HEK293 (cell line): ENCODE results near the gene RAB39A.

Source experiments
- CTCF ChIP-seq: fragments of 450-650 bp; formaldehyde crosslinking; IDR thresholded peaks from 2 replicates; pipeline ENCODE4 v1.5.1; 2016; ENCODE audit warnings: missing biosample characterization, missing genetic modification characterization
- PATZ1 ChIP-seq: fragments of 450-650 bp; formaldehyde crosslinking; IDR thresholded peaks from 2 replicates; pipeline ENCODE4 v1.5.1; 2016; ENCODE audit warnings: missing biosample characterization, missing genetic modification characterization
- PRDM4 ChIP-seq: fragments of 450-650 bp; formaldehyde crosslinking; IDR thresholded peaks from 2 replicates; pipeline ENCODE4 v1.5.1; 2017; ENCODE audit warnings: missing biosample characterization, missing genetic modification characterization
- REST ChIP-seq: fragments of 450-650 bp; formaldehyde crosslinking; IDR thresholded peaks from 2 replicates; pipeline ENCODE4 v1.5.1; 2016; ENCODE audit warnings: missing biosample characterization, missing genetic modification characterization
- SALL2 ChIP-seq: fragments of 450-650 bp; formaldehyde crosslinking; IDR thresholded peaks from 2 replicates; pipeline ENCODE4 v1.5.0; 2017; ENCODE audit warnings: missing biosample characterization, mild to moderate bottlenecking, missing genetic modification characterization, borderline replicate concordance
- TRIM28 ChIP-seq: IDR thresholded peaks from 2 replicates; pipeline ENCODE4 v1.6.1; 2011; ENCODE audit warnings: low read length, control low read depth, borderline replicate concordance
- ZBTB17 ChIP-seq: fragments of 450-650 bp; formaldehyde crosslinking; IDR thresholded peaks from 2 replicates; pipeline ENCODE4 v1.5.1; 2016; ENCODE audit warnings: missing biosample characterization, missing genetic modification characterization
- ZBTB26 ChIP-seq: fragments of 450-650 bp; formaldehyde crosslinking; optimal IDR thresholded peaks from 2 replicates; pipeline ENCODE3; 2016; ENCODE audit warnings: missing biosample characterization, mild to moderate bottlenecking, missing genetic modification characterization
- ZBTB7A ChIP-seq: fragments of 450-650 bp; formaldehyde crosslinking; IDR thresholded peaks from 2 replicates; pipeline ENCODE4 v1.5.1; 2016; ENCODE audit warnings: low read depth, missing biosample characterization, missing genetic modification characterization
- ZNF138 ChIP-seq: fragments of 450-650 bp; formaldehyde crosslinking; IDR thresholded peaks from 2 replicates; pipeline ENCODE4 v1.5.1; 2016; ENCODE audit warnings: missing biosample characterization, missing genetic modification characterization, borderline replicate concordance
- ZNF302 ChIP-seq: fragments of 450-650 bp; formaldehyde crosslinking; IDR thresholded peaks from 2 replicates; pipeline ENCODE4 v1.5.1; 2016; ENCODE audit warnings: missing biosample characterization, missing genetic modification characterization, low read depth
- ZNF654 ChIP-seq: fragments of 450-650 bp; formaldehyde crosslinking; IDR thresholded peaks from 2 replicates; pipeline ENCODE4 v1.5.1; 2016; ENCODE audit warnings: low read depth, missing biosample characterization, missing genetic modification characterization
- TF ChIP-seq, protein P1 (sequence below): fragments of 450-650 bp; formaldehyde crosslinking; IDR thresholded peaks from 2 replicates; pipeline ENCODE4 v1.5.1; 2017; ENCODE audit warnings: missing biosample characterization, missing genetic modification characterization
- TF ChIP-seq, protein P2 (sequence below): fragments of 450-650 bp; formaldehyde crosslinking; IDR thresholded peaks from 2 replicates; pipeline ENCODE4 v1.5.1; 2016; ENCODE audit warnings: missing biosample characterization, missing genetic modification characterization

GRCh38 chr11:107916671-107917241 lies 11.5 kb upstream of the RAB39A start:
- TF ChIP-seq TRIM28: no peak; the same call in 1 of the 2 replicates
- peak; percentile 55; the same call in 1 of the 2 replicates for TF ChIP-seq CTCF
- TF ChIP-seq PRDM4: no peak
- TF ChIP-seq ZNF138 (tag by site-specific recombination): no peak
- no peak for TF ChIP-seq ZBTB7A (tag by site-specific recombination)
- TF ChIP-seq, protein P1, sequence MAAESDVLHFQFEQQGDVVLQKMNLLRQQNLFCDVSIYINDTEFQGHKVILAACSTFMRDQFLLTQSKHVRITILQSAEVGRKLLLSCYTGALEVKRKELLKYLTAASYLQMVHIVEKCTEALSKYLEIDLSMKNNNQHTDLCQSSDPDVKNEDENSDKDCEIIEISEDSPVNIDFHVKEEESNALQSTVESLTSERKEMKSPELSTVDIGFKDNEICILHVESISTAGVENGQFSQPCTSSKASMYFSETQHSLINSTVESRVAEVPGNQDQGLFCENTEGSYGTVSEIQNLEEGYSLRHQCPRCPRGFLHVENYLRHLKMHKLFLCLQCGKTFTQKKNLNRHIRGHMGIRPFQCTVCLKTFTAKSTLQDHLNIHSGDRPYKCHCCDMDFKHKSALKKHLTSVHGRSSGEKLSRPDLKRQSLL (tag by site-specific recombination): no peak
- TF ChIP-seq SALL2 (tag by site-specific recombination): no peak
- TF ChIP-seq ZBTB26: no peak
- TF ChIP-seq ZBTB17 (tag by site-specific recombination): 0 out of 2 replicates have a peak, but pooled peaks have one; percentile 12
- TF ChIP-seq, protein P2, sequence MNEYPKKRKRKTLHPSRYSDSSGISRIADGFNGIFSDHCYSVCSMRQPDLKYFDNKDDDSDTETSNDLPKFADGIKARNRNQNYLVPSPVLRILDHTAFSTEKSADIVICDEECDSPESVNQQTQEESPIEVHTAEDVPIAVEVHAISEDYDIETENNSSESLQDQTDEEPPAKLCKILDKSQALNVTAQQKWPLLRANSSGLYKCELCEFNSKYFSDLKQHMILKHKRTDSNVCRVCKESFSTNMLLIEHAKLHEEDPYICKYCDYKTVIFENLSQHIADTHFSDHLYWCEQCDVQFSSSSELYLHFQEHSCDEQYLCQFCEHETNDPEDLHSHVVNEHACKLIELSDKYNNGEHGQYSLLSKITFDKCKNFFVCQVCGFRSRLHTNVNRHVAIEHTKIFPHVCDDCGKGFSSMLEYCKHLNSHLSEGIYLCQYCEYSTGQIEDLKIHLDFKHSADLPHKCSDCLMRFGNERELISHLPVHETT (tag by site-specific recombination): no peak
- TF ChIP-seq REST (tag by site-specific recombination): no peak
- TF ChIP-seq PATZ1 (tag by site-specific recombination): no peak
- TF ChIP-seq ZNF302: no peak
- TF ChIP-seq ZNF654 (tag by site-specific recombination): no peak; the same call in 1 of the 2 replicates
